ENCODE measurements around the gene METTL18.

DNA sequence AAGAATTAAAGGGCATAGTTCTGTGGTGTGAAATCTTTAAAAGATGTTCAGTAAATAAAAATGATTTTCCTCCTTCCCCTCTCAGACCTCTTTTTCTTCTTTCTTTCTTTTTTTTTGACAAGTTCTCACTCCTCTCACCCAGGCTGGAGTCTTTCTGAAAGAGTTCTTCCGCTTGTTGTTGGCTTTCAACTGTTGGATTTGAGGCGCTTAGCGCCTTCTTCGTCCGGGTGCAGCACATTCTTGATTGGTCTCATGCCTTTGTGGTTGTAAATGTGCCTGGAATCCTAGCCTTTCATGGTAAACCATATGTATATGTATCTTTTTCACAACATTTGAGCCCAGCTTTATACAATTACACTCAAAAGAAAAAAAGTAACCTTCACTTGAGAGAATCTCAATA is 980 bp upstream of the METTL18 start:
- TF ChIP-seq POLR2AphosphoS5 (IDR thresholded peaks at IDR 0.05; ENCODE audit: insufficient read depth in 1 of 2, low read depth in 1 of 2) (no peak), POLR2A (IDR thresholded peaks at IDR 0.05) (no peak)
- TF ChIP-seq, protein P1, sequence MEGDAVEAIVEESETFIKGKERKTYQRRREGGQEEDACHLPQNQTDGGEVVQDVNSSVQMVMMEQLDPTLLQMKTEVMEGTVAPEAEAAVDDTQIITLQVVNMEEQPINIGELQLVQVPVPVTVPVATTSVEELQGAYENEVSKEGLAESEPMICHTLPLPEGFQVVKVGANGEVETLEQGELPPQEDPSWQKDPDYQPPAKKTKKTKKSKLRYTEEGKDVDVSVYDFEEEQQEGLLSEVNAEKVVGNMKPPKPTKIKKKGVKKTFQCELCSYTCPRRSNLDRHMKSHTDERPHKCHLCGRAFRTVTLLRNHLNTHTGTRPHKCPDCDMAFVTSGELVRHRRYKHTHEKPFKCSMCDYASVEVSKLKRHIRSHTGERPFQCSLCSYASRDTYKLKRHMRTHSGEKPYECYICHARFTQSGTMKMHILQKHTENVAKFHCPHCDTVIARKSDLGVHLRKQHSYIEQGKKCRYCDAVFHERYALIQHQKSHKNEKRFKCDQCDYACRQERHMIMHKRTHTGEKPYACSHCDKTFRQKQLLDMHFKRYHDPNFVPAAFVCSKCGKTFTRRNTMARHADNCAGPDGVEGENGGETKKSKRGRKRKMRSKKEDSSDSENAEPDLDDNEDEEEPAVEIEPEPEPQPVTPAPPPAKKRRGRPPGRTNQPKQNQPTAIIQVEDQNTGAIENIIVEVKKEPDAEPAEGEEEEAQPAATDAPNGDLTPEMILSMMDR (IDR thresholded peaks at IDR 0.05): no peak
